Activated CD8-positive, alpha-beta memory T cell treated with anti-CD3 and anti-CD28 coated beads, Interleukin-2, amount 50 U/mL, for 24 hours (primary cell): ENCODE results near the gene ZG16.
"Not testable (repeated sequence)": the region's sequence is repeated elsewhere in the genome, so short reads cannot be mapped to it uniquely, and the experiment has no call there.

Source experiments
- DNase-seq: peaks from one replicate; pipeline ENCODE4 v3.0.0-alpha.2; 2020; ENCODE audit errors: extremely low read depth

ZG16 gene

DNA sequence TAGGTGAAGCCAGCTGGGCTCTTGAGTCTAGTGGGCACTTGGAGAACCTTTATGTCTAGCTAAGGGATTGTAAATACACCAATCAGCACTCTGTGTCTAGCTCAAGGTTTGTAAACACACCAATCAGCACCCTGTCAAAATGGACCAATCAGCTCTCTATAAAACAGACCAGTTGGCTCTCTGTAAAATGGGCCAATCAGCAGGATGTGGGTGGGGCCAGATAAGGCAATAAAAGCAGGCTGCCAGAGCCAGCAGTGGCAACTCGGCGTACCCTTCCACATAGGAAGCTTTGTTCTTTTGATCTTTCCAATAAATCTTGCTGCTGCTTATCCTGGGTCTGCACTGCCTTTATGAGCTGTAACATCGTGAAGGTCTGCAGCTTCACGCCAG lies 29.3 kb upstream of the ZG16 start:
- not testable (repeated sequence) for DNase-seq

DNA sequence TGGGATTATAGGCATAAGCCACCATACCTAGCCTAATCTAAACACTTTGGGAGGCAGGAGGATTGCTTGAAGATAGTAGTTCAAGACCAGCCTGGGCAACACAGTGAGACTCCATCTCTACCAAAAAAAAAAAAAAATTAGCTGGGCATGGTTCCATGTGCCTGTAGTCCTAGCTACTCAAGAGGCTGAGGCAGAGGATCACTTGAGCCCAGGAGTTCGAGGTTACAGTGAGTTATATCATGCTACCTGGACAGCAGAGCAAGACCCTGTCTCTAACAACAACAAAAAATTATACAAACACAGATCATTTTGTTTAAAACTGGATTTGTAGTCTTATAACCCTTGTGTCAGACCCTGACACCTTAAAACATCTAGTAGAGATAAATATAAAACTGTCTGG lies 24.5 kb upstream of the ZG16 start:
- no peak for DNase-seq

DNA sequence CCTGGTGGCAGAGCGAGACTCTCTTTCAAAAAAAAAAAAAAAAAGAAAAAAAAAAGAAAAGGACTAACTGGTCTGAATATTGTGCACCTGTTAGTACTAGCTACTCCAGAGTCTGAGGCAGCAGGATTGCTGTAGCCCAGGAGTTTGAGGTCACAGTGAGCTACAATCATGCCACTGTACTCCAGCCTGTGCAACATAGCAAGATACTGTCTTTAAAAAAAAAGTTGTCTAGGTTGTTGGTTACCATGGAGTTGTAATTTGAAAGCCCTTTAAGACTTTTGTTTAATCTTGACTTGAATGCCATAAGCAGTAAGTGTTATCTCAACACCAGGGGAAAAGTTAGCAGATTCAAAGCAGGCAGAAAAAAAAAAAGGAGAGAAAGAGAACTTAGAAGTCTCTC lies 21.4 kb upstream of the ZG16 start:
- DNase-seq = no peak

DNA sequence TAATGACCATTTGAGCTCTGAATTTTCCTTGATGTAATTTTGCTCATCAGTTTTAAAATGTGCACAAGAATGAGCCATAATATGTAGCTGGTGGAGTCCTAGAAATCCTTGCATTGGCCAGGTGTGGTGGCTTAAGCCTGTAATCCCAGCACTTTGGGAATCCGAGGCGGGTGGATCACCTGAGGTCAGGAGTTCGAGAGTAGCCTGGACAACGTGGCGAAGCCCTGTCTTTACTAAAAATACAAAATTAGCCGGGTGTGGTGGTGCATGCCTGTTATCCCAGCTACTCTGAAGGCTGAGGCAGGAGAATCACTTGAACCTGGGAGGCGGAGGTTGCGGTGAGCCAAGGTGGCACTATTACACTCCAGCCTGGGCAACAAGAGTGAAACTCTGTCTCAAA lies 21.0 kb upstream of the ZG16 start:
- DNase-seq = not testable (repeated sequence)

DNA sequence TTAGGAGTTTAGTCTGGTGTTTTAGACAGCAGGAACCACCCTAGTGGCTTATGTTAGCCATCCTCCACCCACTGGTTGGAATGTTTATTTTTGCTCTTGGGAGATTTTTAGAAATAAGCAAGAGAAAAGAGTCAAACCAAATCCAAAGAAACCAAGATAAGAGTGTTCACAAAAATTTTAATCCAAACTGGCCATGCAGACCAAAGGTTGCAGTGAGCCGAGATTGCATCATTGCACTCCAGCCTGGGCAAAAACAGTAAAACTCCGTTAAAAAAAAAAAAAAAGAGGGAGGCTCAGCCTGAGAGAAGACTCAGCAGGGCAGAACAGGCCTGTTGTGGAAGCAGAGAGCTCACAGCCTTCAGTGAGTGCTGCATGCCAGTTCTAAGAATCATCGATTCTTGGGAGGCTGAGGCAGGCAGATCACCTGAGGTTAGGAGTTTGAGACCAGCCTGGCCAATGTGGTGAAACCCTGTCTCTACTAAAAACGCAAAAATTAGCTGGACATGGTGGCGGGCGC lies 20.0 kb upstream of the ZG16 start:
- DNase-seq = no peak

DNA sequence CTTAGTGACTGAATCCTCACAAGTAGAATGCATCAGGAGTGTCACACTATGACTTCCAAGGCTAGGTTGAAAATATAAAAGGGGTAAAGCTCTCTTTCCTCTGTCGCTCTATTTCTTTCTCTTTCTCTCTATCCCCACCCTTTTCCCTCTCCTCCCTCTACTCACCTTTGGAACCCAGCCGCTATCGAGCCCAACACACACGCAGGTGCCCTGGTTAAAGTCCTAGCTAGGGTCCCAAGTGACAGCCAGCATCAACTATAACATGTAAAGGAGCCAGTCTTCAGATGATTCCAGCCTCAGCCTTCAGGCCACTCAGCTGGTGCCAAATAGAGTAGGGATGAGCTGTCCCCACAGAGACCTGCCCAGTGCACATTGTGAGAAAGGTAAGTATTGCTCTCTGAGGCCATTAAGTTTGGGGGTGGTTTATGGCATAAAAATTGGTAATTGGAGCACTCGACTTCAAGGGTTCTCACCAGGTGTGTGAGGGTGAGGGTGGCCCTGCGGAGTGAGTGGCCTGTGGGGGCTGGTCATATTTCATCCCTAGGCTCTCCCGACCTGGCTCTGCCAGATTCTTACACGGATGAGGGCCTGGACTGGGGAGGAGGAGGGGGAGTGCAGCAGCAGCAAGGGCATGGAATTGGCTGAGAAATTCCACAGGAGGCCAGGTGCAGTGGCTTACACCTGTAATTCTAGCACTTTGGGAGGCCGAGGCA lies 17.3 kb upstream of the ZG16 start:
- DNase-seq = no peak

DNA sequence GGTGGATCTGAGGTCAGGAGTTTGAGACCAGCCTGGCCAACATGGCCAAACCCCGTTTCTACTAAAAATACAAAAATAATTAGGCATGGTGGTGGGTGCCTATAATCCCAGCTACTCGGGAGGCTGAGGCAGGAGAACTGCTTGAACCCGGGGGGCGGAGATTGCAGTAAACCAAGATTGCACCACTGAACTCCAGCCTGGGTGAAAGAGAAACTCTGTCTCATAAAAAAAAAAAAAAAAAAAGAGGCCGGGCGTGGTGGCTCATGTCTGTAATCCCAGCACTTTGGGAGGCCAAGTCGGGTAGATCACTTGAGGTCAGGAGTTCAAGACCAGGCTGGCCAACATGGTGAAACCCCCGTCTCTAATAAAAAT lies 16.8 kb upstream of the ZG16 start:
- not testable (repeated sequence) for DNase-seq

DNA sequence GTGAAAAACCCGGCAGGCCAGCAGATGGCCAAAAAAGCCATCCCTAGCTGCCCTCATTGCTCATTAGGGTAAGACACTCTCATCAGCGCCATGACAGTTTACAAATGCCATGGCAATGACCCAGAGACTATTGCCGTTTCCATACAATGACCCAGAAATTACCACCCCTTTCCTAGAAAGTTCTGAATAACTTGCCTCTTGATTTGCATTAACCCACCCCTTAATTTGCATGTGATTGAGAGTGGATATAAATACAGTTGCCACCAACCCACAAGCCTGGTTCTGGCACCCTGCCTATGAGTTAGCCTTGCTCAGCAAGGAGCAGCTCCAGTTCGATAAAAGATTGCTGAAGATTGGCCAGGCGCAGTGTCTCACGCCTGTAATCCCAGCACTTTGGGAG lies 16.2 kb upstream of the ZG16 start:
- DNase-seq = no peak

DNA sequence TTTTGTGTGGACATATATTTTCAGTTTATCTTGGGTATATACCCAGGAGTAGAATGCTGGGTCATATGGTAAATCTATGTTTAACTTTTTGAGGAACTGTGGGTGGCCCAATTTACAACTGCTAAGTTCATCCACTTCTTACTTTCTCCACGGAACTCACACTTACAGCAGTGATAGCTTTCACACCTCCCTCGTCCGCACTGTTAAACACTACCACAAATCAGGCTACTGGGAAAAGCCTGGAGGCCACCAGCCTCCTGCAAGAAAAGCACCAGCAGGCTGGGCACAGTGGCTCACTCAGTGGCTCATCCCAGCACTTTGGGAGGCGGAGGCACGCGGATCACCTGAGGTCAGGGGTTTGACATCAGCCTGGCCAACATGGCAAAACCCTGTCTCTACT lies 14.7 kb upstream of the ZG16 start:
- DNase-seq = no peak

DNA sequence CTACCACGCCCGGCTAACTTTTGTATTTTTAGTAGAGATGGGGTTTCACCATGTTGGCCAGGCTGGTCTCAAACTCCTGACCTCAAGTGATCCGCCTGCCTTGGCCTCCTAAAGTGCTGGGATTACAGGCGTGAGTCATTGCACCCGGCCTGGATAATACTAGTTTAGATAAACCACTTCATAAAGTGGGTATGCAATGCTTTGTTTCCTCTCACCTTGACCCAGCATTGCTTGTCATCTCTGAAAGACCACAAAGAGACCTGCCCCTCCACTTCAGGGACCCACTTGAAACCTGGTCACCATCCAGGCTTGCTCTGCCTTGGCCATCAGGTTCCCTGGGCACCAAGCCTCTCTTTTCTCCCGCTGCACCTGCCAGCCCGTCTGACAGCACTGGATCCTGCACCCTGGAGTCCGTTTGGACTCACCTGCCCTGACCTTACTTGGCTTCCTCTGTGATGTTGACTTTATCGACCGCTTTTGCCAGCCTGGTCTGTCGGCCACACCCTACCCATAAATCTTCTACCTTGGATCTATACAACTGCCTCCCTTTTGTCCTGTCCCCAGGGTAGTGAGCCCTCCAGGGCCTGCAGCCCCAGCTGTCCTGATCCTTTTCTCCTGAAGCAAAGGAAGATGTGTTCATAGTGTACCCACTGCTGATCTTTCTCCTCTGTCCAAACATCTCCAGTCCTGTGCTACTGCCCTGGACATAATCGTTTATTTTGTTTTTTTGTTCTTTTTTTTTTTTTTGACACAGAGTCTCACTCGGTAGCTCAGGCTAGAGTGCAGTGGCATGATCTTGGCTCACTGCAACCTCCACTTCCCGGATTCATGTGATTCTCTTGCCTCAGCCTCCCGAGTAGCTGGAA lies 12.7 kb upstream of the ZG16 start:
- DNase-seq = no peak

DNA sequence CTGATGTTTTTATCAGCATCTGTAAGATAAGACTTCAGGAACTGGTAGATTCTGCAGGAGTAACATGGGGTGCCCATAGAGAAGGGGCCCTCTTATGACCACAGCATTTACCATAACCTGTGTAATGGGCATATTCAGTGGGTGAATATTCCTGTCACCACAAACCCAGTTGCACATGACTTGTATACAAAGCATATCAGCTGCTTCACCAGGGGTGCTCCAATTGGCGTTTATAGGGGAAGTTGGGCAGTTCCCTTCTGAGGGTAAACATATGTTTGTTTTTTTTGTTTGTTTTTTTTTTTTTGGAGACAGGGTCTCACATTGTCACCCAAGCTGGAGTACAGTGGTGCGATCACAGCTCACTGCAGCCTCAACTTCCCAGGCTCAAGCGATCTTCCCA lies 11.5 kb upstream of the ZG16 start:
- DNase-seq = no peak

DNA sequence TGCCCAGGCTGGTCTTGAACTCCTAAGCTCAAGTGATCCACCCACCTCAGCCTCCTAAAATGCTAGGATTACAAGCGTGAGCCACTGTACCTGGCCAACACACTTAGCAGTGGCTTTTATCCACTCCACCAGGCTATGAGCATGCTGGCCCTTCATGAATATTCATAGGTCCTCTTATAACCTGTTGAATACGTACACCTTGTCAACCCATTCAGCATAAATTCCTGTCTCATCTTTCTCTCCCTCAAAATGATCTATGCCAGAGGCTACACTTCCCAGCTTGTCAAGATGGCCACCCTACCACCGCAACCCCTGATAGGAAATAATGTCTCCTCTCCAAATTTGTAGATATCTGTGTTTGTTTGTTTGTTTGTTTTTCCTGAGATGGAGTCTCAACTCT lies 11.0 kb upstream of the ZG16 start:
- no peak for DNase-seq

DNA sequence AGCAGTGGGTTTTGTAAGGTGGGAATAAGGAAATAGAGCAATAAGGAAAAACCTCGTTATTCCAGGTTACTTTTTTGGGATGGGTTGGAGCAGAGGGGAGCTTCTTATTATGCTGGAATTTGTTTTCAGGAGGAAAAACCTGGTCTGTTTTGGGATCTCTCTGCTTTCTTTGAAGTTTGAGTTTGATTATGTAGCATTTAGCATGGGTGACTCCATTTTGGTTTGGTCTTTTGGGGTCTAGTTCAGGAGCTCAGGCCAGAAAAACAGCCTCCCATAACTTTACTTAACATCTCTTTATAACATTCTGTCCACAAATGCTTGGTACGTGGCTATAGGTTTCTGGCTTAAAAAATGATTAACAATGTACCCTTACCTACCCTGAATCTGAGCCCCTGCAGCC lies 8.5 kb upstream of the ZG16 start:
- DNase-seq = no peak

DNA sequence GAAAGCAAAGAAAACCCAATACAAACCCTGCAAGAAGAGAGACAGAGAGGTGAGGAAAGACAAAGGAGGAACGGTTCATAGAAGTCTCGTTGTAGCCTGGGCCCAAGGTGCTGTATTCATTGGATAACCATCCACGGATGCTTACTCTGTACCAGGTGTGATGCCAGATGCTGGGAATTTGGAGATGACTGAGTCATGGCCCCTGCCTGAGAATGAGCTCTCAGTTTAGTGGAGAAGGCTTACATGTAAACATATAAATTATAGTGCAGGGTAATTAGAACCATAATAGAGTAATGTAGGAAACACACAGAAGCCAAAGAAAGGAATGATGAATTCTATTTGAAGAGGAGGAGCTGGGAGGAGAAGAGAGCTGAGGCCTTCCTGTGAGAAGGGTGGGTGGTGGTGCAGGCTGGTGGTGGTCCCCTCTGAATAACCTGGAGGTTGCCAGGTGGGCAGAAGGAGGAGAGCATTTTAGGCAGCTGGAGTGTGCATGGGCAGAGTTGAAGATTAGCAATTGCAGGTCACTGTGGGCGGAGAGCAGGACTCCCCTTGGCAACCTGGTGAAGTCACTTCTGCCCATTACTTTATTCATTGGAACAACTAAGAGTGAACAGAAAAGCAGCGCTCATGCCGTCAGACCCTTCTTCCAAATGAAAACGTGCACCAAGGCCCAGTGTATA lies 7.7 kb upstream of the ZG16 start:
- DNase-seq = no peak

DNA sequence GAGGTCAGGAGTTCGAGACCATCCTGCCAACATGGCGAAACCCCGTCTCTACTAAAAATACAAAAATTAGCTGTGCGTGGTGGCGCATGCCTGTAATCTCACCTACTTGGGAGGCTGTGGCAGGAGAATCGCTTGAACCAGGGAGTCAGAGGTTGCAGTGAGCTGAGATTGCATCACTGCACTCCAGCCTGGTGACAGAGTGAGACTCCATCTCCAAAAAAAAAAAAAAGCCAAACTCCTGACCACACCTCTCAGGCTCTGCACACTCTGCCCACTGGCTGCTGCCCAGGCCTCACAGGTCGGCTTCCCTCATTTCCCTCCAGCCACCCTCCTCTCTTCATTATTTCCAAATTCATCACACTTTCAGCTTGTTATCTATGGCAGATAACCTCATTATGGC lies 5.7 kb upstream of the ZG16 start:
- not testable (repeated sequence) for DNase-seq

DNA sequence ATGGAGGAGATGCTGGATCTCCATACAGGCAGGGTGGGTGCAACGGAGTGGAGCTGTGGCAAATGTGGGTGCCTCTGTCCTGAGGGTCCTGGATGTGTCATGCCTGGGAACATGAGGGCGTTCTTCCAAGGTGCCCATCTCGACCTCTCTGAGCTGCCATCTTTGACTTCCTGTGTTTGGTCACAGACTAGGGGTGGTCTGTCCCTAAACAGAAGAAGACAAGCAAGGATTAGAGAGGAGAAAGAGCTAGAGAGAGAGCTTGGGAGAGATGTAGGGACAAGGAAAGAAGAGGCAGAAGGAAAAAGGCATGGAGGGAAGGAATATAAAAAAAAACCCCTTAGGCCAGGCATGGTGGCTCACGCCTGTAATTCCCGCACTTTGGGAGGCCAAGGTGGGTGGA lies 3.3 kb upstream of the ZG16 start:
- DNase-seq = no peak

DNA sequence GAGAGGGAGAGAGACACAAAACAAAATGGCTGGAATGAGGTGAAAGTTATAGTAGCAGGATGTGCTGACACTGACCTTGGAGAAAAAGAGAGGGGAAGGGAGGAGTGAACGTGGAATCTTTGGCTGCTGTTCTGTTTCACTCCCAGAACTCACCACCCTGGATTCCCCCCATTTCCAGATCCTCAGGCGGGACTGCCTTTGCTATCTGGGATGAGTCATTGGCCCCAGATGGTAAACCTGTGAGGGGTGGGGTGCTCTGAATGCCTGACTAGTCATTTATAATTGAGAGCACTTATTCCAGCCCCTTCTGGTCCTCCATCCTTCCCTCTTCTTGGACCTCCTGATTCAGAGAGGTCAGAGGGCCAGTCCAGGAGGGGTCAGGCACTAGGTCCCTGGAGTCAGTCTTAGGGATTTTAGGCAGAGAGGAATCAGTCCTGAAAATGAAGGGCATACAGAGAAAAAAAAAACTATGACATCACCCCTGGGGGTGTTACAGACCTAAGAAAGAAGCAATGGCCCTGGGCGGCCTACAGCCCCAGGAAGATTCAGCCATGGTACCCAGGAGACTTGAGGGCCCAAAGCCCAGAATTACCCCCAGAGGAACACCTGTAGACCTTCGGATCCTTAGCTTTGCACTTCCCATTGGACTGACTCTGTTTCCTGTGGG lies 2.2 kb upstream of the ZG16 start:
- DNase-seq = no peak

DNA sequence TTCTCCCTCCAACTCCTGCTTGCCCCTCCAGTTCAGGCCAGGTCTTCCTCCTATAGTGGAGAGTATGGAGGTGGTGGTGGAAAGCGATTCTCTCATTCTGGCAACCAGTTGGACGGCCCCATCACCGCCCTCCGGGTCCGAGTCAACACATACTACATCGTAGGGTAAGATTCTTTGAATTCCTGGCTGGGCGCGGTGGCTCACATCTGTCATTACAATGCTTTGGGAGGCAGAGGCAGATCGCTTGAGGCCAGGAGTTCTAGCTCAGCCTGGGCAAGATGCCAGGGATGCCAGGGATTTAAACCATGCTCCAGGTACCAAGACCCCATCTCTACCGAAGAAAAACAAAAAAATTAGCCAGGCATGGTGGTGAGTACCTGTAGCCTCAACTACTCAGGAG lies 1.4 kb downstream of the ZG16 start:
- no peak for DNase-seq

DNA sequence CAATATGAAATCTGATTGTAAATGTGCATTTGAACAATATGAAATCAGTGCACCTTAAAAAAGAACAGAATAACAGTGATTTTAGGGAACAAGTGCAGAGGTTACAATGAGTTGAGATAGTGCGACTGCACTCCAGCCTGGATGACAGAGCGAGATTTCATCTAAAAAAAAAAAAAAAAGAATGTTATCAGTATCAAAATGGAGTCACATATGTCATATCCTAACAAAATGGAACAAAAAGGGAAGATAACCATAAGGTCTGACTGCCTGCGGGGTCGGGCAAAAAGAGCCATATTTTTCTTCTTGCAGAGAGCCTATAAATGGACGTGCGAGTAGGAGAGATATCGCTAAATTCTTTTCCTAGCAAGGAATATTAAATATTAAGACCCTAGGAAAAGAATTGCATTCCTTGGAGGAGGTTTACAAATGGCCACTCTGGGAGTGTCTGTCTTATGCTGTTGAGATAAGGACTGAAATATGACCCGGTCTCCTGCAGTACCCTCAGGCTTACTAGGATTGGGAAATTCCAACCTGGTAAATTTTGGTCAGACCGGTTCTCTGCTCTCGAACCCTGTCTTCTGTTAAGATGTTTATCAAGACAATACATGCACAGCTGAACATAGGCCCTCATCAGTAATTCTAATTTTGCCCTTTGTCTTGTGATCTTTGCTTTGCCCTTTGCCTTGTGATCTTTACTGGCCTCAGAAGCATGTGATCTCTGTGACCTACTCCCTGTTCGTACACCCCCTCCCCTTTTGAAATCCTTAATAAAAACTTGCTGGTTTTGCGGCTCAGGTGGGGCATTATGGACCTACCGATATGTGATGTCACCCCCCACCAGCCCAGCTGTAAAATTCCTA lies 5.3 kb downstream of the ZG16 start:
- not testable (repeated sequence) for DNase-seq

DNA sequence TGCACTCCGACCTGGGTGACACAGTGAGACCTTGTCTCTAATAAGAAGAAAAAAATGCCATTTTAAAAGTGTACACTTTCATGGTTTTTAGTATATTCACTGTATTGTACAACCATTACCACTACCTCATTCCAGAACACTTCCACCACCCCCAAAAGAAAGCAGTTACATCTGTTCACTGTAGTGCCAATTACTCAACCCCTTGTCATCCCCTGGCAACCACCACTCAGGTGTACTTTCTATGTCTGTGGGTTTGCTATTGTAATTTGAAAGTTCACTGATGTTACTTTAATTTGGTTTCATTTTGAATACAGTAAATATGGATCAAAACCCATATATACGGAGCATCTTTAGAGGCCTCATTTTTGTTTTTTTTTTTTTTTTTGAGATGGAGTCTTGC lies 6.1 kb downstream of the ZG16 start:
- DNase-seq = no peak

DNA sequence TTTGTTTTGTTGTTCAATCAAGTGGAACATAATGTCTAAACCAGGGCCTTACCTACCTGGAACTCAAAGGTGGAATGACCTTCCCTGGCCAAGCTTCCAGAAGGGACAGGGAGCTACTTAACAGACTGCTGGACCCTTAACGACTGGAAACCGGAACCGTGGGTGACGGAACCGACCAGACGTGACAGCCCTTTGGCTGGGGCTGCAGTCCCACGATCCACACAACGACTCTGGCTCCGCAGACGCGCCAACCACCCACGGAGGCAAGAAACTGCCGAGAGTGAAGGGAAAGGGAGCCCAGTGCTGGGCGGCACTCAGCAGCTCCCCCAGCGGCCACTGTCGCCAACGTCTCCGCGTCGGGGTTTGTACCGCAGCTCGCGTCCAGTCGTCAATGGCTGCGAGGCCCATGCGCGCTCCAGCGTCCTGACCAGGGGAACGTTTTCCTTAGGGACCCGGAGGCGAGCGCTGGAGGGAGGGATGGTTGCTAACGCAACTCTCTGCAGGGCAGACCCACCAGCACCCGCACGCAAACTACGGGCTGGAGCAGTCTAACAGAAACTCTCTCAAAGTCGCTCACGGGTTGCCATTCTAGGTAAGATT lies 6.9 kb downstream of the ZG16 start:
- DNase-seq = no peak
